PFSK-1 (cell line): ENCODE results near the gene IRF2BPL.

Experiments used
- FOXP2 ChIP-seq: optimal IDR thresholded peaks from 2 replicates; pipeline ENCODE3; 2011; ENCODE audit warnings: borderline replicate concordance, control low read depth, inconsistent platforms; ENCODE audit not compliant: insufficient read depth; ENCODE audit errors: extremely low read length, extremely low read depth
- POLR2AphosphoS5 ChIP-seq: IDR thresholded peaks from 2 replicates; pipeline ENCODE4 v1.6.1; 2012; ENCODE audit warnings: low read depth, mild to moderate bottlenecking, control low read depth, low read length, moderate library complexity
- REST ChIP-seq, 2 experiments: IDR thresholded peaks; 2 replicates each; pipeline versions ENCODE4 v1.6.1 to v1.8.0; 2011 to 2012; ENCODE audit warnings: low read depth in 2 of 2, low read length in 2 of 2, control low read depth in 1 of 2, inconsistent platforms in 1 of 2, mild to moderate bottlenecking in 1 of 2, moderate library complexity in 1 of 2; ENCODE audit not compliant: insufficient read depth in 1 of 2
- SIN3A ChIP-seq: IDR thresholded peaks from 2 replicates; pipeline ENCODE4 v1.6.1; 2012; ENCODE audit warnings: mild to moderate bottlenecking, low read length, moderate library complexity, borderline replicate concordance; ENCODE audit not compliant: insufficient read depth
- TAF1 ChIP-seq: IDR thresholded peaks from 2 replicates; pipeline ENCODE4 v1.6.1; 2012; ENCODE audit warnings: low read length, control low read depth, borderline replicate concordance; ENCODE audit not compliant: insufficient read depth

The IRF2BPL gene

DNA sequence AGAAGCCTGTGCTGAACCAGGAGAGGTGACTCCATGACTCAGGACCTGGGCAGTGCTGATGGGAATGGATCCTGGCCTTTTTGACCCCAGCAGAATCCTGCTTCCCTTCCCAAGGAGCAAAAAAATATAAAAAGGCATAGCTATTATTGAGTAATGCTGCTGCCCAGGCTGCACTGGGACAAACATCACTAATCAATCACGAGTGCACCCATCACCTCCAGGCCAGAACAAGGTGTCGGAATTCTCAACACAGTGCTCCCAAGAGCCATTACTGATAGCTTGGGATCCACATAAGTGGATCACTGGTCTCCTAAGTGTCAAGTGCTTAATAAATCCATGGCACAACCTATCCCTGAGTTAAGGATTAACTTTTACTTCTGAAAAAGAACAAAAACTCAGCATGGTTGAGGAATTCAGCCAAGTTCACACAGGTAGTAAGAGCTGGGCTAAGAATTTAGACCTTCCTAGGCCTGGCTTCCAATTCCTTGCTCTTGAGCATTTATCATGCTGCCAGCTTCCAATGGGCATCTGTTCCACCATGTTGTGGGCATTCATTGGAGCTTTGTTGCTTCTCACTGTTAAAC is 31.9 kb downstream of the IRF2BPL start:
- no peak for TF ChIP-seq SIN3A
- no peak for TF ChIP-seq FOXP2
- TF ChIP-seq TAF1: no peak
- no peak for TF ChIP-seq POLR2AphosphoS5
- no peak for TF ChIP-seq REST (IDR thresholded peaks at IDR 0.05; ENCODE audit: insufficient read depth in 1 of 2, low read depth in 2 of 2, low read length in 2 of 2)

- TF ChIP-seq SIN3A (no peak), TAF1 (no peak), REST (IDR thresholded peaks at IDR 0.05; ENCODE audit: insufficient read depth in 1 of 2, low read depth in 2 of 2, low read length in 2 of 2) (no peak), FOXP2 (no peak), POLR2AphosphoS5 (no peak)
These were observed 33.1 kb downstream of the IRF2BPL start for GRCh38 chr14:76995279-76996035.

DNA sequence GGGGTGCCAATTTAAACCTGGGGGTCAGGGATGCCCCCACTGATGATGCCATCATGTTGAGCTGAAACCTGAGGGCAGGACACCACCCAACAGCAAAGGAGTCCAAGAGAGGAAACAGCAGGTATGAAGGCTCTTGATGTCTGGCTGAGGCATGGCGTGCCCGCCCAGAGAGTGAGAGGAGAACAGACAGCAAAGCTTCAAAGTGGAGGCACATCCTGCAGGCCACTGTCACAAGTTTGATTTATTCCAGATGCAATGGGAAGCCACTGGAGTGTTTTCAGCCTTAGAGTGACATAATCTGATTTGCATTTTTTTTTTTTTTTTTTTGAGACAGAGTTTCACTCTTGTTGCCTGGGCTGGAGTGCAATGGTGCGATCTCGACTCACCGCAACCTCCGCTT is 34.8 kb downstream of the IRF2BPL start:
- no peak for TF ChIP-seq TAF1
- TF ChIP-seq SIN3A: no peak
- no peak for TF ChIP-seq POLR2AphosphoS5
- TF ChIP-seq FOXP2: no peak
- no peak for TF ChIP-seq REST (IDR thresholded peaks at IDR 0.05; ENCODE audit: insufficient read depth in 1 of 2, low read depth in 2 of 2, low read length in 2 of 2)

GRCh38 chr14:76990084-76990483 is 38.4 kb downstream of the IRF2BPL start:
- no peak for TF ChIP-seq FOXP2
- TF ChIP-seq REST (IDR thresholded peaks at IDR 0.05; ENCODE audit: insufficient read depth in 1 of 2, low read depth in 2 of 2, low read length in 2 of 2): no peak
- no peak for TF ChIP-seq POLR2AphosphoS5
- no peak for TF ChIP-seq SIN3A
- TF ChIP-seq TAF1: no peak
